WTC11 (cell line): ENCODE results near the gene LIMS3.
"Not testable (repeated sequence)": the region's sequence is repeated elsewhere in the genome, so short reads cannot be mapped to it uniquely, and the experiment has no call there.

Source experiments
- FOXP4 ChIP-seq: sonication (generic); formaldehyde crosslinking; IDR thresholded peaks from 2 replicates; pipeline ENCODE4 v1.8.0; 2022; ENCODE audit warnings: mild to moderate bottlenecking, missing genetic modification reagents
- GABPB1 ChIP-seq: sonication (generic); formaldehyde crosslinking; IDR thresholded peaks from 2 replicates; pipeline ENCODE4 v1.8.1; 2023; ENCODE audit warnings: mild to moderate bottlenecking, missing genetic modification reagents
- NFYB ChIP-seq: sonication (generic); formaldehyde crosslinking; conservative IDR thresholded peaks from 2 replicates; pipeline ENCODE4 v1.8.0; 2022; ENCODE audit warnings: low read depth, missing genetic modification reagents
- NR3C1 ChIP-seq: sonication (generic); formaldehyde crosslinking; conservative IDR thresholded peaks from 2 replicates; pipeline ENCODE4 v1.8.1; 2023; ENCODE audit warnings: low read depth, mild to moderate bottlenecking, missing genetic modification reagents
- SP1 ChIP-seq: sonication (generic); formaldehyde crosslinking; conservative IDR thresholded peaks from 2 replicates; pipeline ENCODE4 v1.8.1; 2022; ENCODE audit warnings: missing genetic modification reagents
- ZNF396 ChIP-seq: fragments of 250-450 bp; sonication (Bioruptor Pico); IDR thresholded peaks from 2 replicates; pipeline ENCODE4 v1.8.0; 2021; ENCODE audit warnings: mild to moderate bottlenecking, moderate library complexity, borderline replicate concordance
- TF ChIP-seq, protein P1 (sequence below): fragments of 200-600 bp; IDR thresholded peaks from 2 replicates; pipeline ENCODE4 v1.8.0; 2022; ENCODE audit warnings: antibody characterized with exemption
- TF ChIP-seq, protein P2 (sequence below): sonication (generic); formaldehyde crosslinking; IDR thresholded peaks from 2 replicates; pipeline ENCODE4 v1.8.1; 2022; ENCODE audit warnings: low read depth, mild to moderate bottlenecking, moderate library complexity, missing genetic modification reagents, borderline replicate concordance

GRCh38 chr2:109910789-109911188 is 12.3 kb downstream of the LIMS3 start:
- not testable (repeated sequence) for TF ChIP-seq NFYB; NR3C1 (CRISPR knock-in tag); FOXP4 (CRISPR knock-in tag); ZNF396; SP1 (CRISPR knock-in tag); GABPB1 (CRISPR knock-in tag)
- TF ChIP-seq, protein P1, sequence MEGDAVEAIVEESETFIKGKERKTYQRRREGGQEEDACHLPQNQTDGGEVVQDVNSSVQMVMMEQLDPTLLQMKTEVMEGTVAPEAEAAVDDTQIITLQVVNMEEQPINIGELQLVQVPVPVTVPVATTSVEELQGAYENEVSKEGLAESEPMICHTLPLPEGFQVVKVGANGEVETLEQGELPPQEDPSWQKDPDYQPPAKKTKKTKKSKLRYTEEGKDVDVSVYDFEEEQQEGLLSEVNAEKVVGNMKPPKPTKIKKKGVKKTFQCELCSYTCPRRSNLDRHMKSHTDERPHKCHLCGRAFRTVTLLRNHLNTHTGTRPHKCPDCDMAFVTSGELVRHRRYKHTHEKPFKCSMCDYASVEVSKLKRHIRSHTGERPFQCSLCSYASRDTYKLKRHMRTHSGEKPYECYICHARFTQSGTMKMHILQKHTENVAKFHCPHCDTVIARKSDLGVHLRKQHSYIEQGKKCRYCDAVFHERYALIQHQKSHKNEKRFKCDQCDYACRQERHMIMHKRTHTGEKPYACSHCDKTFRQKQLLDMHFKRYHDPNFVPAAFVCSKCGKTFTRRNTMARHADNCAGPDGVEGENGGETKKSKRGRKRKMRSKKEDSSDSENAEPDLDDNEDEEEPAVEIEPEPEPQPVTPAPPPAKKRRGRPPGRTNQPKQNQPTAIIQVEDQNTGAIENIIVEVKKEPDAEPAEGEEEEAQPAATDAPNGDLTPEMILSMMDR: not testable (repeated sequence)
- TF ChIP-seq, protein P2, sequence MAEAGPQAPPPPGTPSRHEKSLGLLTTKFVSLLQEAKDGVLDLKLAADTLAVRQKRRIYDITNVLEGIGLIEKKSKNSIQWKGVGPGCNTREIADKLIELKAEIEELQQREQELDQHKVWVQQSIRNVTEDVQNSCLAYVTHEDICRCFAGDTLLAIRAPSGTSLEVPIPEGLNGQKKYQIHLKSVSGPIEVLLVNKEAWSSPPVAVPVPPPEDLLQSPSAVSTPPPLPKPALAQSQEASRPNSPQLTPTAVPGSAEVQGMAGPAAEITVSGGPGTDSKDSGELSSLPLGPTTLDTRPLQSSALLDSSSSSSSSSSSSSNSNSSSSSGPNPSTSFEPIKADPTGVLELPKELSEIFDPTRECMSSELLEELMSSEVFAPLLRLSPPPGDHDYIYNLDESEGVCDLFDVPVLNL (CRISPR knock-in tag): not testable (repeated sequence)
